ENCODE data around the gene TCTN2.
A peak's percentile ranks its signal among the peaks of the same experiment; 100 is the strongest.

TCTN2 gene

DNA sequence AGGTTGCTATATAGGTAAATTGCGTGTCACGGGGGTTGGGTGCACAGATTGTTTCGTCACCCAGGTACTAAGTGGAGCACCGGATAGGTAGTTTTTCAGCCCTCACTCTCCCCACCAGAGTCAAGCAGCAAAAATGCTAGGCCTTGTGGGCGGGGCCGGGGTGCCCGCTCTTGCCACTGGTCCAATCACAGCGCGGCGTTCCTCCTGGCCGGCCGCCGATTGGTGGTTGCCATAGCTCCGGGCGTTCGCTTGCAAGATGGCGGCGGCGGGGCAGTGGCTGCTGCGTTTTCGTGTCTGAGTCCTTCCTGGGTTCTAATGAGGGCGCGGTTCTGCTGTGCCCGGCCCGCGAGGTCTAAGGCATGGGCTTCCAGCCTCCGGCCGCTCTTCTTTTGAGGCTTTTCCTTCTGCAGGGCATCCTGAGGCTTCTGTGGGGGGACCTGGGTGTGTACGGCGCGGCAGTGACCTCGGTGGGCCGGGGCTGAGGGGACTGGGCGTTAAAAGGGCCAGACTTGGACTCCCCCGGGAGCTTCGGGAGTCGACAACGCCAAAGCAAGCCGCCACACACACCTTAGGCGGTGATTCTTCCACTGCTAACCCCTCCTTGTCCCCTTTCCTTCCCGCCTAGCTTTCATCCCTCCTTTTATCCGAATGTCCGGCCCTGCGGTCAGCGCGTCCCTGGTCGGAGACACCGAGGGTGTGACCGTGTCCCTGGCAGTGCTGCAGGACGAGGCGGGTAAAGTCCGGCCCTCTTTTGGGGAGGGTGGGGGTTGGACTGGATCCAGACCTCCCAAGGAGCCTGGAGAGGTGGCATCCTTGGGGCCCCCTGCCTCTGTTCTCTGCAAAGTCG, at the start of gene TCTN2:
Gene TCTN2, plus strand, starts transcription at position 232 of the 847 bp plus-strand sequence. Its CDS starts 128 bp downstream, at position 360.
- Histone ChIP-seq H3K36me3 (ENCODE audit: control insufficient read depth, insufficient read depth, low read length) (peaks cover 5% of the 10 kb centered on the region), H3K27ac (ENCODE audit: low read depth, low read length) (peak within 1 kb of the TSS; percentile 68), H3K27me3 (ENCODE audit: control insufficient read depth, insufficient read depth, low read length) (no peaks in the 10 kb centered on the region), H3K9ac (ENCODE audit: low read length) (peak within 1 kb of the TSS; percentile 51), H3K4me3 (ENCODE audit: low read length) (peak within 1 kb of the TSS; percentile 96), H3K4me1 (ENCODE audit: control insufficient read depth, insufficient read depth, low read length) (peaks cover 8% of the 10 kb centered on the region)

GRCh38 chr12:123621619-123622530, 49.0 kb upstream of the TCTN2 start:
- no peak overlapping the region for H3K4me3 ChIP-seq (ENCODE audit: low read length)
- H3K9ac ChIP-seq (ENCODE audit: low read length) = no peak overlapping the region
- H3K27me3 ChIP-seq (ENCODE audit: control insufficient read depth, insufficient read depth, low read length) = no peaks in the 10 kb centered on the region
- peaks cover 45% of the 10 kb centered on the region for H3K36me3 ChIP-seq (ENCODE audit: control insufficient read depth, insufficient read depth, low read length)
- H3K4me1 ChIP-seq (ENCODE audit: control insufficient read depth, insufficient read depth, low read length) = no peaks in the 10 kb centered on the region
- H3K27ac ChIP-seq (ENCODE audit: low read depth, low read length) = no peak overlapping the region

- Histone ChIP-seq H3K36me3 (ENCODE audit: control insufficient read depth, insufficient read depth, low read length) (peaks cover 17% of the 10 kb centered on the region), H3K9ac (ENCODE audit: low read length) (peak within 1 kb of the TSS; percentile 92), H3K4me1 (ENCODE audit: control insufficient read depth, insufficient read depth, low read length) (peaks cover 11% of the 10 kb centered on the region), H3K27ac (ENCODE audit: low read depth, low read length) (peak within 1 kb of the TSS; percentile 91), H3K4me3 (ENCODE audit: low read length) (peak within 1 kb of the TSS; percentile 97), H3K27me3 (ENCODE audit: control insufficient read depth, insufficient read depth, low read length) (no peaks in the 10 kb centered on the region)
Measured at GRCh38 chr12:123633379-123634141, 37.4 kb upstream of the TCTN2 start, which contains the start of the genes EIF2B1 and GTF2H3. TSS of gene EIF2B1 (minus strand) at chr12:123633686. CDS start at chr12:123633557, 129 bp downstream. TSS of gene GTF2H3 (plus strand) at chr12:123633829. CDS start at chr12:123633860, 31 bp downstream.

DNA sequence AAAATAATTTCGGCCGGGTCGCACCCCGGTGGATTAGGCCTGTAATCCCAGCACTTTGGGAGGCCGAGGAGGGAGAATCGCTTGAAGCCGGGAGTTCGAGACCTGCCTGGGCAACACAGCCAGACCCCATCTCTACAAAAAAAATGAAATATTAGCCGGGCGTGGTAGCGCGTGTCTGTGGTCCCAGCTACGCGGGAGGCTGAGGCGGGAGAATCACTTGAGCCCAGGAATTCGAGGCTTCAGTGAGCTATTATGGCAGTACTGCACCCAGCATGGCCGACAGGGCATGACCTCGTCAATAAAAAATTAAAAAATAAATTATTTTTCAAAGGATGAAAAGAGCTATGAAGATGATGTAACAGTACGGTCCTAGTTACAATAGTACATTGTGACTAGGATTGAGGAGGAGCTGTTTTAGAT, 36.8 kb upstream of the TCTN2 start:
- H3K4me3 ChIP-seq (ENCODE audit: low read length) = peak overlapping the region; percentile 97
- H3K27ac ChIP-seq (ENCODE audit: low read depth, low read length) = peak overlapping the region; percentile 91
- peaks cover 11% of the 10 kb centered on the region for H3K4me1 ChIP-seq (ENCODE audit: control insufficient read depth, insufficient read depth, low read length)
- H3K27me3 ChIP-seq (ENCODE audit: control insufficient read depth, insufficient read depth, low read length) = no peaks in the 10 kb centered on the region
- peak overlapping the region; percentile 90 for H3K9ac ChIP-seq (ENCODE audit: low read length)
- H3K36me3 ChIP-seq (ENCODE audit: control insufficient read depth, insufficient read depth, low read length) = peaks cover 14% of the 10 kb centered on the region

- no peaks in the 10 kb centered on the region for H3K4me1 ChIP-seq (ENCODE audit: control insufficient read depth, insufficient read depth, low read length)
- no peak overlapping the region for H3K4me3 ChIP-seq (ENCODE audit: low read length)
- H3K27ac ChIP-seq (ENCODE audit: low read depth, low read length) = no peak overlapping the region
- H3K36me3 ChIP-seq (ENCODE audit: control insufficient read depth, insufficient read depth, low read length) = peaks cover 4% of the 10 kb centered on the region
- no peak overlapping the region for H3K9ac ChIP-seq (ENCODE audit: low read length)
- H3K27me3 ChIP-seq (ENCODE audit: control insufficient read depth, insufficient read depth, low read length) = no peaks in the 10 kb centered on the region
Measured at GRCh38 chr12:123643911-123644310, 27.0 kb upstream of the TCTN2 start.

GRCh38 chr12:123645380-123645779, 25.5 kb upstream of the TCTN2 start:
- no peaks in the 10 kb centered on the region for H3K27me3 ChIP-seq (ENCODE audit: control insufficient read depth, insufficient read depth, low read length)
- H3K27ac ChIP-seq (ENCODE audit: low read depth, low read length) = no peak overlapping the region
- no peaks in the 10 kb centered on the region for H3K4me1 ChIP-seq (ENCODE audit: control insufficient read depth, insufficient read depth, low read length)
- H3K4me3 ChIP-seq (ENCODE audit: low read length) = no peak overlapping the region
- no peak overlapping the region for H3K9ac ChIP-seq (ENCODE audit: low read length)
- peaks cover 2% of the 10 kb centered on the region for H3K36me3 ChIP-seq (ENCODE audit: control insufficient read depth, insufficient read depth, low read length)

DNA sequence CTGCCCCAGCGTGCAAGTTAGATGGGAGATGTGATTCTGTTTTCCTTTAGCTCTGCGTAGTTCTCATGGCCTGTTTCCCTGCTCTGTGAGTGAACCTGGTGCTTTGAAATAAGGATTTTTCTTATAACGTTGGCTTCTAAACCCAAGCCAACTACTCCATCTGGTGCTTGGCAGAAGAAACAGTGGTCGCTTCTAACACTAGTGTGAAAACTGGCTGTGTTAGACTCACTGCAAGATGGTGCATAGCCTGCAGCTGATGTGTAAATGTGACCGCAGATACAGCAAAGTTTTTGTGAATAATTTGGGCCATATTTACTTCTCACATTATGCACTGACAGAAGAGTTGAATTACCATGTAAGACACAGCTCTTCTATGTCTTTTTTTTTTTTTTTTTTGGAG, 25.0 kb upstream of the TCTN2 start:
- no peak overlapping the region for H3K4me3 ChIP-seq (ENCODE audit: low read length)
- H3K9ac ChIP-seq (ENCODE audit: low read length) = no peak overlapping the region
- H3K36me3 ChIP-seq (ENCODE audit: control insufficient read depth, insufficient read depth, low read length) = peaks cover 2% of the 10 kb centered on the region
- no peak overlapping the region for H3K27ac ChIP-seq (ENCODE audit: low read depth, low read length)
- no peaks in the 10 kb centered on the region for H3K27me3 ChIP-seq (ENCODE audit: control insufficient read depth, insufficient read depth, low read length)
- H3K4me1 ChIP-seq (ENCODE audit: control insufficient read depth, insufficient read depth, low read length) = no peaks in the 10 kb centered on the region

- H3K27ac ChIP-seq (ENCODE audit: low read depth, low read length) = no peak overlapping the region
- no peaks in the 10 kb centered on the region for H3K27me3 ChIP-seq (ENCODE audit: control insufficient read depth, insufficient read depth, low read length)
- H3K4me1 ChIP-seq (ENCODE audit: control insufficient read depth, insufficient read depth, low read length) = no peaks in the 10 kb centered on the region
- no peak overlapping the region for H3K9ac ChIP-seq (ENCODE audit: low read length)
- no peak overlapping the region for H3K4me3 ChIP-seq (ENCODE audit: low read length)
- H3K36me3 ChIP-seq (ENCODE audit: control insufficient read depth, insufficient read depth, low read length) = peaks cover 2% of the 10 kb centered on the region
Measured at GRCh38 chr12:123648401-123648800, 22.5 kb upstream of the TCTN2 start.

GRCh38 chr12:123654129-123654701, 16.7 kb upstream of the TCTN2 start:
- Histone ChIP-seq H3K4me3 (ENCODE audit: low read length) (no peak overlapping the region), H3K4me1 (ENCODE audit: control insufficient read depth, insufficient read depth, low read length) (no peaks in the 10 kb centered on the region), H3K27me3 (ENCODE audit: control insufficient read depth, insufficient read depth, low read length) (no peaks in the 10 kb centered on the region), H3K27ac (ENCODE audit: low read depth, low read length) (no peak overlapping the region), H3K9ac (ENCODE audit: low read length) (no peak overlapping the region), H3K36me3 (ENCODE audit: control insufficient read depth, insufficient read depth, low read length) (peaks cover 10% of the 10 kb centered on the region)

GRCh38 chr12:123655420-123655819, 15.5 kb upstream of the TCTN2 start:
- H3K27ac ChIP-seq (ENCODE audit: low read depth, low read length) = no peak overlapping the region
- no peak overlapping the region for H3K9ac ChIP-seq (ENCODE audit: low read length)
- H3K4me3 ChIP-seq (ENCODE audit: low read length) = no peak overlapping the region
- H3K27me3 ChIP-seq (ENCODE audit: control insufficient read depth, insufficient read depth, low read length) = no peaks in the 10 kb centered on the region
- peaks cover 10% of the 10 kb centered on the region for H3K36me3 ChIP-seq (ENCODE audit: control insufficient read depth, insufficient read depth, low read length)
- H3K4me1 ChIP-seq (ENCODE audit: control insufficient read depth, insufficient read depth, low read length) = no peaks in the 10 kb centered on the region

DNA sequence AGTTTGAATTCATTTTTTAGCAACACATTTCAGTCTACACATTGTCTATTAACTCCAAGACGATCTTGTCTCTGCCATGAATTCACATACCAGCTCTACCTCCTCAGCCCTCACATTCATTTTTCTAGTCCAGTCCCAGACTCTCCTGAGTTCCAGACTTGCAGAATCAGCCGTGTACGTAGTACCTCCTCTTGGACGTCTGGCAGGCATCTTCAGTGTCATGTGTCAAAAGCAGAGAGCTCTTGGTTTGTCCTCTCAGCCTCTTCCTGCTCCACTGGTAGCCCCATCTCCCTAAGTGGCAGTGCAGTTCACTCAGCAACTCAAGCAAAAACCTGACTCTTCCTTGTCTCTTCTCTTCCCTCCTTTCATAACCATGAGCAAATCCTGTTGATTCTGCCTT, 14.5 kb upstream of the TCTN2 start:
- Histone ChIP-seq H3K4me1 (ENCODE audit: control insufficient read depth, insufficient read depth, low read length) (no peaks in the 10 kb centered on the region), H3K27me3 (ENCODE audit: control insufficient read depth, insufficient read depth, low read length) (no peaks in the 10 kb centered on the region), H3K4me3 (ENCODE audit: low read length) (no peak overlapping the region), H3K36me3 (ENCODE audit: control insufficient read depth, insufficient read depth, low read length) (peaks cover 10% of the 10 kb centered on the region), H3K27ac (ENCODE audit: low read depth, low read length) (no peak overlapping the region), H3K9ac (ENCODE audit: low read length) (no peak overlapping the region)
